Spleen (tissue), 7 donors: ENCODE results near the gene STXBP6.

Source experiments
- POLR2AphosphoS5 ChIP-seq, 3 donors: sonication (generic); formaldehyde crosslinking; IDR thresholded peaks; one replicate each; pipeline ENCODE4 v1.5.1; 2017; ENCODE audit warnings: antibody characterized with exemption in 3 of 3
- TF ChIP-seq, protein P1 (sequence below), 11 experiments: fragments of 200-600 bp in 7 of 11; fragments of 450-650 bp in 4 of 11; sonication (generic) in 4 of 11; IDR thresholded peaks in 8 of 11; conservative IDR thresholded peaks in 3 of 11; 1 replicate in 7 of 11; 2 replicates in 4 of 11; pipeline versions ENCODE4 v1.4.0 to v1.8.0; 2016 to 2021; ENCODE audit warnings: antibody characterized with exemption in 11 of 11, inconsistent platforms in 4 of 11, mild to moderate bottlenecking in 1 of 11
- donor health status: DM: no; HTN: no; CAD: no; lungs with moderate emphysema.
- donor health status: DM: no; HTN: no; CAD: no.
- donor health status: DM: no; HTN: no; CAD: no.

DNA sequence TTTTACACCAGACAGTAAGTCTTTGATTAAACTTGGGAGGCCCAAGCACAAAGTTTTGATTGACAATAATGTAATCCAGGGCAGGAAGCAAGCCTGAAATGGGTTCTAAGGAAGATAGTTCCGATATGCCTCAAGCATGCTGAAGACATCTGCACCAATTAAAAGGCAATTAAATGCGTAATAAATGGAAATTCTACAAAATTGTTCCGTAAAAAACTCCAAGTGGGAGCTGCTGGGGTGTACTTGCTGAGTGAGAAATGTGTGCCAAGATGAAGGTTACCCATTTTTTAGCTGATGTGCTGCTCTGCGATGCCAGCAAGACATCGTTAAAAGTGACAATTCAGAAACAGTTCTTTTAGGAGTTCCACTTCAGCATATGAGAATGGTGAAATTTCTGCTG is 269.7 kb downstream of the STXBP6 start:
- TF ChIP-seq, protein P1, sequence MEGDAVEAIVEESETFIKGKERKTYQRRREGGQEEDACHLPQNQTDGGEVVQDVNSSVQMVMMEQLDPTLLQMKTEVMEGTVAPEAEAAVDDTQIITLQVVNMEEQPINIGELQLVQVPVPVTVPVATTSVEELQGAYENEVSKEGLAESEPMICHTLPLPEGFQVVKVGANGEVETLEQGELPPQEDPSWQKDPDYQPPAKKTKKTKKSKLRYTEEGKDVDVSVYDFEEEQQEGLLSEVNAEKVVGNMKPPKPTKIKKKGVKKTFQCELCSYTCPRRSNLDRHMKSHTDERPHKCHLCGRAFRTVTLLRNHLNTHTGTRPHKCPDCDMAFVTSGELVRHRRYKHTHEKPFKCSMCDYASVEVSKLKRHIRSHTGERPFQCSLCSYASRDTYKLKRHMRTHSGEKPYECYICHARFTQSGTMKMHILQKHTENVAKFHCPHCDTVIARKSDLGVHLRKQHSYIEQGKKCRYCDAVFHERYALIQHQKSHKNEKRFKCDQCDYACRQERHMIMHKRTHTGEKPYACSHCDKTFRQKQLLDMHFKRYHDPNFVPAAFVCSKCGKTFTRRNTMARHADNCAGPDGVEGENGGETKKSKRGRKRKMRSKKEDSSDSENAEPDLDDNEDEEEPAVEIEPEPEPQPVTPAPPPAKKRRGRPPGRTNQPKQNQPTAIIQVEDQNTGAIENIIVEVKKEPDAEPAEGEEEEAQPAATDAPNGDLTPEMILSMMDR (IDR thresholded peaks at IDR 0.05 in 8 of 11, conservative IDR thresholded peaks at IDR 0.05 in 3 of 11) = no peak
- no peak for TF ChIP-seq POLR2AphosphoS5 (IDR thresholded peaks at IDR 0.05)
